ENCODE results near the gene AGAP1. TPM values are rescaled to one million over a fixed set of nuclear protein-coding genes. Genes with fewer than 3 reads are reported as not detected.

The AGAP1 gene
- polyA plus RNA-seq, 1 donor from 2014 or later = 17.4 TPM

- H3K4me2 ChIP-seq (ENCODE audit: low read length) = no peak overlapping the region
- H3K27ac ChIP-seq (ENCODE audit: low read length) = no peak overlapping the region
- H3K9me3 ChIP-seq (ENCODE audit: low read length) = peaks cover 8% of the 10 kb centered on the region
- no peak overlapping the region for H3K4me3 ChIP-seq (ENCODE audit: low read length)
- no peak overlapping the region for H2AFZ ChIP-seq (ENCODE audit: low read depth, low read length)
- peaks cover 70% of the 10 kb centered on the region for H3K27me3 ChIP-seq (ENCODE audit: insufficient read depth, low read depth, low read length)
- no peak overlapping the region for H3K9ac ChIP-seq (ENCODE audit: low read length)
- no peaks in the 10 kb centered on the region for H3K36me3 ChIP-seq (ENCODE audit: insufficient read depth, low read length)
- H4K20me1 ChIP-seq (ENCODE audit: insufficient read depth) = no peaks in the 10 kb centered on the region
- no peaks in the 10 kb centered on the region for H3F3A ChIP-seq (ENCODE audit: insufficient read depth, low read length, poor library complexity, severe bottlenecking)
- H3K79me2 ChIP-seq (replicated peaks; ENCODE audit: insufficient read depth, low read length) = no peaks in the 10 kb centered on the region
- H3K9me2 ChIP-seq (ENCODE audit: insufficient read depth, low read length) = no peaks in the 10 kb centered on the region
- no peak for TF ChIP-seq MXI1 (conservative IDR thresholded peaks at IDR 0.05; ENCODE audit: poor library complexity, severe bottlenecking)
- TF ChIP-seq EZH2 (IDR thresholded peaks at IDR 0.05; ENCODE audit: borderline replicate concordance, insufficient read depth, low read length, poor library complexity, severe bottlenecking) = no peak
- no peak for TF ChIP-seq REST (IDR thresholded peaks at IDR 0.05; ENCODE audit: borderline replicate concordance)
- TF ChIP-seq SMC3 (conservative IDR thresholded peaks at IDR 0.05; ENCODE audit: poor library complexity) = peak; percentile 80
- peak; percentile 72 for TF ChIP-seq CTCF (IDR thresholded peaks at IDR 0.05; ENCODE audit: poor library complexity, severe bottlenecking)
- no peak for TF ChIP-seq TAF1 (IDR thresholded peaks at IDR 0.05; ENCODE audit: low read depth)
- TF ChIP-seq RAD21 (conservative IDR thresholded peaks at IDR 0.05) = peak; percentile 74
- no peak for TF ChIP-seq EP300 (conservative IDR thresholded peaks at IDR 0.05; ENCODE audit: poor library complexity, severe bottlenecking)
- no peak for TF ChIP-seq POLR2AphosphoS5 (IDR thresholded peaks at IDR 0.05)
Measured at GRCh38 chr2:236180831-236181453, 687.1 kb downstream of the AGAP1 start.

Small RNA genes lying within 50 kb of the gene (small RNA-seq; reads per million reads assigned to genes)
- gene RF00019 (0 to 1.2 (median 0) reads per million in 3 experiments), gene RN7SL204P (0 reads per million in 3 experiments), gene RNU7-127P (0 reads per million in 3 experiments), gene TMSB10P1 (0 to 0.03 (median 0) reads per million in 3 experiments)

All from neural cell (in vitro differentiated cells).